Central memory CD8-positive, alpha-beta T cell (primary cell): ENCODE results near the gene STK16.

Experiments
- ATAC-seq: fragments of 150-1000 bp; cut with Tn5 transposase; replicated peaks from 2 replicates; pipeline ENCODE4 v1.10.0; 2022; ENCODE audit warnings: mild to moderate bottlenecking, moderate FRiP score, moderate number of reproducible peaks; ENCODE audit not compliant: poor library complexity, severe bottlenecking; ENCODE audit errors: extremely low read depth
- DNase-seq, 2 donors: peaks; one replicate each; pipeline ENCODE4 v3.0.0; 2021; ENCODE audit warnings: low spot score in 2 of 2
- H3K27ac Mint-ChIP-seq: one replicate; pipeline ENCODE4 v1.8.0; 2022; ENCODE audit warnings: low read depth, mild to moderate bottlenecking, moderate library complexity, mixed read lengths
- H3K27me3 Mint-ChIP-seq: one replicate; pipeline ENCODE4 v1.8.0; 2022; ENCODE audit warnings: mixed read lengths
- H3K36me3 Mint-ChIP-seq: one replicate; pipeline ENCODE4 v1.8.0; 2022; ENCODE audit warnings: mild to moderate bottlenecking, moderate library complexity, mixed read lengths; ENCODE audit not compliant: insufficient read depth
- H3K4me1 Mint-ChIP-seq: one replicate; pipeline ENCODE4 v1.8.0; 2022; ENCODE audit warnings: mixed read lengths
- H3K4me3 Mint-ChIP-seq: one replicate; pipeline ENCODE4 v1.8.0; 2022; ENCODE audit warnings: mild to moderate bottlenecking, moderate library complexity, mixed read lengths
- H3K9me3 Mint-ChIP-seq: one replicate; pipeline ENCODE4 v1.8.0; 2022; ENCODE audit warnings: mixed read lengths

The STK16 gene

GRCh38 chr2:219234331-219234730 lies 10.9 kb upstream of the STK16 start:
- Mint-ChIP-seq H3K4me1 (peaks cover 54% of the 10 kb centered on the region), H3K27me3 (no peaks in the 10 kb centered on the region), H3K9me3 (no peaks in the 10 kb centered on the region), H3K36me3 (peaks cover 54% of the 10 kb centered on the region), H3K4me3 (no peak overlapping the region), H3K27ac (no peak overlapping the region)
- DNase-seq = no peak
- no peak for ATAC-seq

- DNase-seq (no peak), ATAC-seq (no peak)
- H3K27ac Mint-ChIP-seq = no peak overlapping the region
- H3K4me3 Mint-ChIP-seq = peak overlapping the region; percentile 13
- H3K9me3 Mint-ChIP-seq = no peaks in the 10 kb centered on the region
- H3K4me1 Mint-ChIP-seq = peaks cover 37% of the 10 kb centered on the region
- peaks cover 27% of the 10 kb centered on the region for H3K36me3 Mint-ChIP-seq
- H3K27me3 Mint-ChIP-seq = no peaks in the 10 kb centered on the region
These were observed 2.0 kb upstream of the STK16 start for GRCh38 chr2:219243291-219243761.

- no peaks in the 10 kb centered on the region for H3K9me3 Mint-ChIP-seq
- peak overlapping the region; percentile 78 for H3K4me3 Mint-ChIP-seq
- peaks cover 38% of the 10 kb centered on the region for H3K36me3 Mint-ChIP-seq
- no peaks in the 10 kb centered on the region for H3K27me3 Mint-ChIP-seq
- no peak for DNase-seq
- no peak for ATAC-seq
- H3K4me1 Mint-ChIP-seq = peaks cover 52% of the 10 kb centered on the region
- peak overlapping the region; percentile 94 for H3K27ac Mint-ChIP-seq
These were observed 511 bp upstream of the STK16 start for GRCh38 chr2:219244789-219245147.

- Mint-ChIP-seq H3K27me3 (no peaks in the 10 kb centered on the region), H3K9me3 (no peaks in the 10 kb centered on the region), H3K4me1 (peaks cover 63% of the 10 kb centered on the region), H3K36me3 (peaks cover 48% of the 10 kb centered on the region), H3K27ac (peak overlapping the region; percentile 94), H3K4me3 (peak overlapping the region; percentile 78)
- no peak for DNase-seq
- no peak for ATAC-seq
These were observed 586 bp downstream of the STK16 start for GRCh38 chr2:219245899-219246230.

- Mint-ChIP-seq H3K4me3 (peak overlapping the region; percentile 78), H3K9me3 (no peaks in the 10 kb centered on the region), H3K27ac (no peak overlapping the region), H3K36me3 (peaks cover 53% of the 10 kb centered on the region), H3K27me3 (no peaks in the 10 kb centered on the region), H3K4me1 (peaks cover 70% of the 10 kb centered on the region)
- no peak for ATAC-seq
- DNase-seq = no peak
These were observed 1.3 kb downstream of the STK16 start for GRCh38 chr2:219246559-219246958.

GRCh38 chr2:219247678-219248642 lies 2.7 kb downstream of the STK16 start:
- no peaks in the 10 kb centered on the region for H3K9me3 Mint-ChIP-seq
- peaks cover 83% of the 10 kb centered on the region for H3K4me1 Mint-ChIP-seq
- peak; percentile 77 for ATAC-seq
- no peaks in the 10 kb centered on the region for H3K27me3 Mint-ChIP-seq
- peak overlapping the region; percentile 83 for H3K27ac Mint-ChIP-seq
- peak overlapping the region; percentile 78 for H3K4me3 Mint-ChIP-seq
- peaks cover 67% of the 10 kb centered on the region for H3K36me3 Mint-ChIP-seq
- peak; percentile 34 to 65 for DNase-seq

- H3K4me1 Mint-ChIP-seq = peaks cover 83% of the 10 kb centered on the region
- H3K36me3 Mint-ChIP-seq = peaks cover 74% of the 10 kb centered on the region
- ATAC-seq = no peak
- no peak for DNase-seq
- H3K9me3 Mint-ChIP-seq = no peaks in the 10 kb centered on the region
- no peaks in the 10 kb centered on the region for H3K27me3 Mint-ChIP-seq
- H3K27ac Mint-ChIP-seq = peak overlapping the region; percentile 83
- H3K4me3 Mint-ChIP-seq = peak overlapping the region; percentile 78
These were observed 3.5 kb downstream of the STK16 start for GRCh38 chr2:219248845-219249202.

GRCh38 chr2:219249203-219249980 lies 4.1 kb downstream of the STK16 start:
- no peaks in the 10 kb centered on the region for H3K27me3 Mint-ChIP-seq
- H3K4me3 Mint-ChIP-seq = peak overlapping the region; percentile 78
- no peaks in the 10 kb centered on the region for H3K9me3 Mint-ChIP-seq
- peaks cover 83% of the 10 kb centered on the region for H3K4me1 Mint-ChIP-seq
- peak overlapping the region; percentile 83 for H3K27ac Mint-ChIP-seq
- DNase-seq = peak in 1 of 2 donors; percentile 44
- peaks cover 76% of the 10 kb centered on the region for H3K36me3 Mint-ChIP-seq
- peak; percentile 1 for ATAC-seq

GRCh38 chr2:219250049-219250781 lies 4.9 kb downstream of the STK16 start:
- Mint-ChIP-seq H3K27me3 (no peaks in the 10 kb centered on the region), H3K4me1 (peaks cover 82% of the 10 kb centered on the region), H3K9me3 (no peaks in the 10 kb centered on the region), H3K4me3 (peak overlapping the region; percentile 78), H3K36me3 (peaks cover 76% of the 10 kb centered on the region), H3K27ac (peak overlapping the region; percentile 83)
- ATAC-seq = no peak
- no peak for DNase-seq

GRCh38 chr2:219251656-219252055 lies 6.4 kb downstream of the STK16 start:
- peak overlapping the region; percentile 78 for H3K4me3 Mint-ChIP-seq
- no peaks in the 10 kb centered on the region for H3K27me3 Mint-ChIP-seq
- H3K36me3 Mint-ChIP-seq = peaks cover 69% of the 10 kb centered on the region
- peaks cover 69% of the 10 kb centered on the region for H3K4me1 Mint-ChIP-seq
- DNase-seq (no peak), ATAC-seq (no peak)
- no peaks in the 10 kb centered on the region for H3K9me3 Mint-ChIP-seq
- H3K27ac Mint-ChIP-seq = no peak overlapping the region

GRCh38 chr2:219252084-219252483 lies 6.8 kb downstream of the STK16 start:
- Mint-ChIP-seq H3K36me3 (peaks cover 67% of the 10 kb centered on the region), H3K27me3 (no peaks in the 10 kb centered on the region), H3K4me1 (peaks cover 64% of the 10 kb centered on the region), H3K4me3 (peak overlapping the region; percentile 78), H3K9me3 (no peaks in the 10 kb centered on the region), H3K27ac (peak overlapping the region; percentile 91)
- DNase-seq = no peak
- no peak for ATAC-seq

- Mint-ChIP-seq H3K27ac (peak overlapping the region; percentile 91), H3K4me1 (peaks cover 60% of the 10 kb centered on the region), H3K9me3 (no peaks in the 10 kb centered on the region), H3K36me3 (peaks cover 67% of the 10 kb centered on the region), H3K4me3 (peak overlapping the region; percentile 78), H3K27me3 (no peaks in the 10 kb centered on the region)
- no peak for ATAC-seq
- DNase-seq = peak in 1 of 2 donors; percentile 17
These were observed 7.3 kb downstream of the STK16 start for GRCh38 chr2:219252570-219252899.
